ENCODE results near the gene KCNN1.
A peak's percentile ranks its signal among the peaks of the same experiment; 100 is the strongest.
"Not testable (repeated sequence)": the region's sequence is repeated elsewhere in the genome, so short reads cannot be mapped to it uniquely, and the experiment has no call there.

KCNN1 gene

GRCh38 chr19:17966550-17967256, at the start of gene KCNN1:
Gene KCNN1 (plus strand): TSS chr19:17967107. CDS start chr19:17973889, 6,782 bp downstream.
- DNase-seq: peak; percentile 81
- H3K27me3 Mint-ChIP-seq (ENCODE audit: low read depth, poor library complexity): peaks cover 25% of the 10 kb centered on the region
- H3K36me3 Mint-ChIP-seq (ENCODE audit: low read depth): peaks cover 5% of the 10 kb centered on the region
- H3K4me3 Mint-ChIP-seq: peak within 1 kb of the TSS; percentile 87
- H3K4me1 Mint-ChIP-seq: peaks cover 38% of the 10 kb centered on the region
- H3K9me3 Mint-ChIP-seq: no peaks in the 10 kb centered on the region
- no peak for TF ChIP-seq CTCF (IDR thresholded peaks at IDR 0.05)
- peak within 1 kb of the TSS; percentile 41 for H3K27ac Mint-ChIP-seq

DNA sequence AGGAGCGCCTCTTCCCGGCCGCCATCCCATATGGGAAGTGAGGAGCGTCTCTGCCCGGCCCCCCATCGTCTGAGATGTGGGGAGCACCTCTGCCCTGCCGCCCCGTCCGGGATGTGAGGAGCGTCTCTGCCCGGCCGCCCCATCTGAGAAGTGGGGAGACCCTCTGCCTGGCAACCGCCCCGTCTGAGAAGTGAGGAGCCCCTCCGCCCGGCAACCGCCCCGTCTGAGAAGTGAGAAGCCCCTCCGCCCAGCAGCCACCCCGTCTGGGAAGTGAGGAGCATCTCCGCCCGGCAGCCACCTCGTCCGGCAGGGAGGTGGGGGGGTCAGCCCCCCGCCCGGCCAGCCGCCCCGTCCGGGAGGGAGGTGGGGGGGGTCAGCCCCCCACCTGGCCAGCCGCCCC, 48.8 kb upstream of the KCNN1 start:
- Mint-ChIP-seq H3K27me3 (ENCODE audit: low read depth, poor library complexity) (peaks cover 13% of the 10 kb centered on the region), H3K9me3 (peaks cover 55% of the 10 kb centered on the region)
- not testable (repeated sequence) for H3K4me1 Mint-ChIP-seq

DNA sequence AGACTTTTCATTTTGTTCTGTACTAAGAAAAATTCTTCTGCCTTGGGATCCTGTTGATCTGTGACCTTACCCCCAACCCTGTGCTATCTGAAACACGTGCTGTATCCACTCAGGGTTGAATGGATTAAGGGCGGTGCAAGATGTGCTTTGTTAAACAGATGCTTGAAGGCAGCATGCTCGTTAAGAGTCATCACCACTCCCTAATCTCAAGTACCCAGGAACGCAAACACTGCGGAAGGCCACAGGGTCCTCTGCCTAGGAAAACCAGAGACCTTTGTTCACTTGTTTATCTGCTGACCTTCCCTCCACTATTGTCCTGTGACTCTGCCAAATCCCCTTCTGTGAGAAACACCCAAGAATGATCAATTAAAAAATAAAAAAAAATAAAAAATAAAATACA, 47.8 kb upstream of the KCNN1 start:
- H3K4me1 Mint-ChIP-seq; H3K36me3 Mint-ChIP-seq (ENCODE audit: low read depth); H3K27ac Mint-ChIP-seq; DNase-seq; H3K4me3 Mint-ChIP-seq: not testable (repeated sequence)
- peaks cover 45% of the 10 kb centered on the region for H3K9me3 Mint-ChIP-seq
- H3K27me3 Mint-ChIP-seq (ENCODE audit: low read depth, poor library complexity): peaks cover 13% of the 10 kb centered on the region

More for the DNA sequence above, 48.8 kb upstream of the KCNN1 start:
- H3K4me3 Mint-ChIP-seq; DNase-seq; H3K27ac Mint-ChIP-seq; H3K36me3 Mint-ChIP-seq (ENCODE audit: low read depth): not testable (repeated sequence)

DNA sequence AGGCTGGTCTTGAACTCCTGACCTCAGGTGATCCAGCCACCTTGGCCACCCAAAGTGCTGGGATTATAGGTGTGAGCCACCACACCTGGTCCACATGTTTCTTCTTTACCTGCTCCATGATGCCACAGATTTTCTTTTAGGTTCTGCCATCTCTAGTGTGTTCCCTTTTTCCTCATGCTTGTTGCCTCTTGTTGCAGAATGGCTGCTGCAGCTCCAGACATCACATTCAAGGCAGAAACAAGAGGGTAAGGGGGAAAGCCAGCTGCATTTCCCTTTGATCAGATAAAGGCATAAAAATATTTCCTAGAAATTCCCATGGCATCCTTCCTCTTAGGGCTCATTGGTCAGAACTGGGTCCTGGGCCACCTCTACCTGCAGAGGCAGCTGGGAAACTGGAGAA, 46.4 kb upstream of the KCNN1 start:
- Mint-ChIP-seq H3K4me1 (no peaks in the 10 kb centered on the region), H3K9me3 (peaks cover 36% of the 10 kb centered on the region), H3K36me3 (ENCODE audit: low read depth) (no peaks in the 10 kb centered on the region), H3K27ac (no peak overlapping the region), H3K27me3 (ENCODE audit: low read depth, poor library complexity) (peaks cover 10% of the 10 kb centered on the region), H3K4me3 (no peak overlapping the region)
- DNase-seq: no peak
- no peak for TF ChIP-seq CTCF (IDR thresholded peaks at IDR 0.05)

GRCh38 chr19:17922138-17922537, 44.8 kb upstream of the KCNN1 start:
- H3K9me3 Mint-ChIP-seq: peaks cover 23% of the 10 kb centered on the region
- no peak for DNase-seq

GRCh38 chr19:17926044-17926443, 40.9 kb upstream of the KCNN1 start:
- Mint-ChIP-seq H3K27ac (no peak overlapping the region), H3K27me3 (ENCODE audit: low read depth, poor library complexity) (peaks cover 30% of the 10 kb centered on the region), H3K4me3 (no peak overlapping the region), H3K4me1 (no peaks in the 10 kb centered on the region), H3K9me3 (no peaks in the 10 kb centered on the region), H3K36me3 (ENCODE audit: low read depth) (no peaks in the 10 kb centered on the region)
- TF ChIP-seq CTCF (IDR thresholded peaks at IDR 0.05): no peak
- no peak for DNase-seq

More at GRCh38 chr19:17922138-17922537, 44.8 kb upstream of the KCNN1 start:
- Mint-ChIP-seq H3K27me3 (ENCODE audit: low read depth, poor library complexity) (peaks cover 10% of the 10 kb centered on the region), H3K36me3 (ENCODE audit: low read depth) (no peaks in the 10 kb centered on the region), H3K27ac (no peak overlapping the region), H3K4me3 (no peak overlapping the region), H3K4me1 (no peaks in the 10 kb centered on the region)
- no peak for TF ChIP-seq CTCF (IDR thresholded peaks at IDR 0.05)

DNA sequence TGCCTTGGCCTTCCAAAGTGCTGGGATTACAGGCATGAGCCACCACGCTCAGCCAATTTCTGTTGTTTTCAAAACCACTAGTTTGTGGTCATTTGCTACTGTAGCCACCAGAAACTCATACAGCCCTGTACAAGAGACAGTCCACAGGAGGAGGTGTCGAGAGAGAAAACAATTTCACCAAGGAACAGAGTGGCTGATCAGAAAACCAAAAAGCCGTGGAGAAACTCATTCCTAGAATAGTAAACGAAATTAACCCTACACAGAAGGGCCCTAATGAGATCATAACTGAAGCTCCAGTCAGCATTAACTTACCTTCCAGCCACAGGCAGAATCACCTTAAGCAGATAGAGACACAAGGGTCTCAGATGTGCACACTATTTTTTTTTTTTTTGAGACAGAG, 37.9 kb upstream of the KCNN1 start:
- TF ChIP-seq CTCF (IDR thresholded peaks at IDR 0.05): no peak
- Mint-ChIP-seq H3K36me3 (ENCODE audit: low read depth) (no peaks in the 10 kb centered on the region), H3K27me3 (ENCODE audit: low read depth, poor library complexity) (peaks cover 20% of the 10 kb centered on the region), H3K4me3 (no peak overlapping the region), H3K27ac (no peak overlapping the region), H3K9me3 (no peaks in the 10 kb centered on the region), H3K4me1 (peaks cover 16% of the 10 kb centered on the region)
- no peak for DNase-seq

Data from nephron progenitor cell (in vitro differentiated cells).